IPS DF 6.9 (cell line): ENCODE results near the gene TRDN.

Experiments used
- DNase-seq: peaks from one replicate; pipeline ENCODE4 v3.0.0-alpha.2; 2013; ENCODE audit warnings: low read depth, low spot score
- H3K27ac ChIP-seq: one replicate; pipeline ENCODE4 v1.5.1; 2013; ENCODE audit warnings: low read length, control low read depth
- H3K27me3 ChIP-seq: 2 replicates; pipeline ENCODE4 v1.6.1; 2013; ENCODE audit warnings: mild to moderate bottlenecking, low read length; ENCODE audit not compliant: control insufficient read depth, insufficient read depth
- H3K36me3 ChIP-seq: 2 replicates; pipeline ENCODE4 v1.6.1; 2013; ENCODE audit warnings: low read length; ENCODE audit not compliant: control insufficient read depth, insufficient read depth
- H3K4me1 ChIP-seq: 2 replicates; pipeline ENCODE4 v1.6.1; 2013; ENCODE audit warnings: low read length; ENCODE audit not compliant: control insufficient read depth, insufficient read depth
- H3K4me3 ChIP-seq: 2 replicates; pipeline ENCODE4 v1.5.1; 2013; ENCODE audit warnings: mild to moderate bottlenecking, low read length
- H3K9me3 ChIP-seq: 2 replicates; pipeline ENCODE4 v1.6.1; 2013; ENCODE audit warnings: low read length, inconsistent platforms; ENCODE audit not compliant: control insufficient read depth, insufficient read depth
- WGBS: extraction: QIAGEN DNeasy Blood & Tissue Kit; methylation state at CpG from one replicate; pipeline ENCODE4 v1.1.7; 2013; ENCODE audit warnings: mixed read lengths, missing lambda C conversion rate; ENCODE audit not compliant: insufficient read length, insufficient coverage; 5-methylcytosine and 5-hydroxymethylcytosine counted together

TRDN gene

DNA sequence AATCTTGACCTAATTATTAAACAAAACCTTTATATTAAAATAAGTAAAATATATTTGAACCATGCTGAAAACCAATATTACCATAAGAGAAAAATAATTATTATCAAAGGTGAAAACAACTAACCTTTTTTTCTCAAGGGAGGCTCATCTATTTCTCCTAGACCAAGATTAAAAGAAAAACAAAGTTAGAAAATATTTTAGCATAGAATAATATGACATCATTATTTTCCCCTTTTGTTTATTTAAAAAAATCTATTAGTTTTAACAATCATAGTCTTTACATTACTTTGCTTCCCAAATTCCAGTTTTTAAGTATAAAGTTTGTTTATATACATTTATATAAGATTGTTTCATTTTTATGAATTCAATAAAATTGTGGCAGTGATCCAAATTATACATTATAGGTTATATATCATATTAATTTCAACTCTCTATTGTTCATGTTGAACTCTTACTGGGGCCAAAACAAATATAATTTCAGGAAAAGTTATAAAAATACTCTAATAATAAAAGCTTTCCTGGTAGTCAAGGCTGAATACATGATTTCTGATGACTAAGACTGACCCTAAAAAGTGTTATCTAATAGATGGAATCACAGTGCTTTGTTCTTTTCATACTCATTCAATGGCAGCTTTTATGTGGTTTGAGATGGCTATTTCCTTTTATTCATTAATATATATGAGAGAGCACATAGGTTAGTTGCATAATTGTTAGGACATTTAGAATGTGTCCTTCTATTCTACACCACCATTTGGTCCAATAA lies 89.4 kb downstream of the TRDN start:
- no peak overlapping the region for H3K27ac ChIP-seq
- no peaks in the 10 kb centered on the region for H3K9me3 ChIP-seq
- no peak overlapping the region for H3K4me3 ChIP-seq
- H3K27me3 ChIP-seq = no peaks in the 10 kb centered on the region
- no peaks in the 10 kb centered on the region for H3K4me1 ChIP-seq
- DNase-seq = no peak
- peaks cover 7% of the 10 kb centered on the region; the same call in 1 of the 2 replicates for H3K36me3 ChIP-seq

DNA sequence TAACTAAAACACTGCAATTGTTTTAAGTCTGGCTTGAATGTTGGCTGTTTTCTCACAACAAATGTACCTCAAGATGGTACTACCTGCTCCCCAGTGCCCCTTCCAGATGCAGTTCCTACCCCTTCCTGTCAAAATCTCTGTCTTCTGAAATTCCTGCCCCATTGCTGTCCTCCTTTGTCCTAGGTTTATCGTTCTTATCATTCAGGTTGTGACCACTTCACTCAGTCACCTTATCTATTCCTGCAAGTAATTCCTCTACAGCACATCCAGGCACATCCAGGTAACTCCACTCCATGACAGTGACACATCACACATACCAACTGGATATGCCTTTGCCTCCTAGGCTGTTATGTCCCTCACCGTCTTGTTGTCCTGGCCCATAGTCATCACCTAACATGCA lies 90.2 kb downstream of the TRDN start:
- Histone ChIP-seq H3K27me3 (no peaks in the 10 kb centered on the region), H3K4me1 (no peaks in the 10 kb centered on the region), H3K9me3 (no peaks in the 10 kb centered on the region), H3K4me3 (no peak overlapping the region), H3K36me3 (peaks cover 7% of the 10 kb centered on the region; the same call in 1 of the 2 replicates), H3K27ac (no peak overlapping the region)
- DNase-seq = no peak
- WGBS = no CpG with 5 or more reads among the region's 2 CpGs

DNA sequence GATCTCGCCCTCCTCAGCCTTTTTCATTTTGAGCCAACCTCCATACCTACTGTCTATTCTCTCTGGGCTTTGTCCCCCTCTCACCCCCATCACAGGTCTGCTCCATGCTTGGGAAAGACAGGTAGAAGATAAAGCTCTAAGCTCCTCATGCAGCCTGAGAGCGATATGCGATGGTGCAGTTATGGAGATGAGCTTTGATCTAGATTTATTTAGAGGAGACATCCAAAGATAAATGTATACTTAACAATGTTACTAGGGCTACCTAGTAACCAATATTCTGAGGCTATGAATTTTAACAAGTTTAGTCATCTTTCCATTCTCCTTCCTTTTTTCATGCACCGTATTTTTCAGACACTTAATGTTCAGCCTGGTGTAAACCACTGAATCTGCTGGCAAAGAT lies 95.3 kb downstream of the TRDN start:
- no peak overlapping the region for H3K27ac ChIP-seq
- no peak overlapping the region for H3K4me3 ChIP-seq
- peaks cover 6% of the 10 kb centered on the region; the same call in 1 of the 2 replicates for H3K36me3 ChIP-seq
- WGBS = no CpG with 5 or more reads among the region's 4 CpGs
- no peak for DNase-seq
- H3K27me3 ChIP-seq = no peaks in the 10 kb centered on the region
- no peaks in the 10 kb centered on the region for H3K4me1 ChIP-seq
- no peaks in the 10 kb centered on the region for H3K9me3 ChIP-seq

DNA sequence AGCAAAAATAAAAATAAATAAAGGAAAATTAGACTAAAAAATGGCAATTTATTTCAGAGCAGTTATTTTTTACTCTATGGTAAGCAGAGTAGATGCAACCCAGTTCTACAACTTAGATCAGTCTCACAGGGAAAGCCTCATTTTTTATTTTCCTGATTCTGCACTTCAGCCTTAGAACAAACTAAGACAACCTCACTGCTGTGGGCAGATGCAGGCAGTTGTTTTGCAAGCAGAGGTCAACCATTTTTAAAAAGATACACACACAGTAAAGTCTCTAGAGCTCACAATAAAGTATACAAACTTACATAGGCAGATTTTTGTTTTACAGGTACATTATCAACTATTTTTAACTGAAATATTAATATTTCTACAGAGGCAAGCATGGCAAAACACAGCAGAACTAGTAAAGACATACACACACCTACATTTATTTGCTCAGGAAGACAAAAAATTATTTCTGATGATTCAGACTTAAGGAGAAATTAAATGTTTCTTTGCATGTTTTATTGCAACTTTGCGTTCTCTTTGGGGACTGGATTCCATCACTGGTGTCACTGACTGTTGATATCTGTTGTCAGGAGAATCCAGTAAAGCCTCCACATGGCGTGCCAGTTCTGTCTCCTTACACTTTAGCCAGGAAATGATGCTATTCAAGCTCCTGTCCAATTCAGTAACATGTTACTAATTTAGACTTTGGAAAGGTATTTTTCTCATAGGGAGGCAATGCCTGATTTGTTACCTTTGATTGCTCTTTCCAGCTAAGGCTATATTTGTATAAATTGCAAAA lies 102.7 kb downstream of the TRDN start:
- Histone ChIP-seq H3K27me3 (no peaks in the 10 kb centered on the region), H3K4me3 (no peak overlapping the region), H3K36me3 (peaks cover 2% of the 10 kb centered on the region; the same call in 1 of the 2 replicates), H3K27ac (no peak overlapping the region), H3K4me1 (no peaks in the 10 kb centered on the region), H3K9me3 (no peaks in the 10 kb centered on the region)
- no peak for DNase-seq
- no CpG with 5 or more reads among the region's 2 CpGs for WGBS

DNA sequence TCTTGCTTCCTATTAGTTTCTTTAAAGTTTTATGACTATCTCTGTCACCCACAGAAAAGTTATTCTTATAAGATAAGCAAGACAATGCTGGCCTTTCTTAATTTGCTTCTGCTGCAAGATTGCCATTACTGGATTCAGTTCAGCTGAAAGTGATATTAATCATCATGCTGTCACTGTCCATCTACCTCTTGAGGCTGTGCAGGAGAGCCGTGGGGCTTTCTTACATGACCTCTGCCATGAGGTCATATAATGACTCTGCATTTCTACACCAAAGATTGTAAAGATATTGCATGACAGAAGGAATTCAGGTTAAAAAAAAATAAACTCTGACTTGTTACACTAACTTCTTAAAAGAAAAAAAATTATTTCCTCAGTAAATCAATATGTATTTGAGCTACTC lies 106.9 kb downstream of the TRDN start:
- no peaks in the 10 kb centered on the region for H3K27me3 ChIP-seq
- no peak overlapping the region for H3K27ac ChIP-seq
- no CpG with 5 or more reads among the region's 1 CpG for WGBS
- no peak for DNase-seq
- H3K9me3 ChIP-seq = no peaks in the 10 kb centered on the region
- H3K4me1 ChIP-seq = no peaks in the 10 kb centered on the region
- H3K36me3 ChIP-seq = peaks cover 2% of the 10 kb centered on the region; the same call in 1 of the 2 replicates
- no peak overlapping the region for H3K4me3 ChIP-seq

DNA sequence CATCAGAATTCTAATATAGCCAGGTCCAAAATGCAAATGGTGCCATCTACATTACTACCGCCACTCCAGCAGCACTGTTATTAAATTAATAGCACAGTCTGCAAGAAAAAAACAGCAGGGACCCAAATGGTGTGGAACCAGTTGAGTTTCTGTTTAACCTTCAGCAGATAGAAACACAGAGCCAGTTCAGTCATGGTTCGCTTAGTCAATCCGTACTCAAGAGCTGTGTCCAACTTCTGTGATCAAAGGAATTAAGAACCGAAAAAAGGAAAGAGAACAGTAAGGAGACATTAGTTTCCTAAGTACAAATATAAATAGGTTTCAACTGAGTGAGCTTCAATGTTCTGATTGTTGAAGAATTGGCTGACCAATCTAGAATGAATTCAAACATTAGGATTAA lies 107.7 kb downstream of the TRDN start:
- no peak for DNase-seq
- Histone ChIP-seq H3K4me1 (no peaks in the 10 kb centered on the region), H3K4me3 (no peak overlapping the region), H3K27me3 (no peaks in the 10 kb centered on the region), H3K27ac (no peak overlapping the region), H3K9me3 (no peaks in the 10 kb centered on the region), H3K36me3 (peaks cover 2% of the 10 kb centered on the region; the same call in 1 of the 2 replicates)
- no CpG with 5 or more reads among the region's 4 CpGs for WGBS

DNA sequence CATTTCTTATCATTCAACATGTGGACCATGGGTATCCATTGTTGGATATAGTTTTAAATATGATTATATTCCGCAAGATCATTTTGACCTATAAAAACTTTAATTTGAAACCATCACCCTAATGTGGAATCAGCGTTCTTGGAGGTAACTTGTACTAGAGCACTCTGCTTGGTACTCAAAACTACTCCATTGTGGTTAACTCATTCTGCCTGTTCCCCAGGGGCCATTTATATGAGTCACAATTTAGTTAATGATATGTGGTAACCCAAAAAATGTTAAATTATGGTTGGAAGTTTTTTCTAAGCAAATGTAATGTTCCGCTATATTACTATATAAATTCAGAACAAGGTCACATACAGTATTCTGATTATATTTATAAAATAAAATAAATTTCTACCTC lies 109.3 kb downstream of the TRDN start:
- H3K27me3 ChIP-seq = no peaks in the 10 kb centered on the region
- peaks cover 2% of the 10 kb centered on the region; the same call in 1 of the 2 replicates for H3K36me3 ChIP-seq
- no CpG with 5 or more reads among the region's 3 CpGs for WGBS
- H3K4me3 ChIP-seq = no peak overlapping the region
- no peak overlapping the region for H3K27ac ChIP-seq
- H3K4me1 ChIP-seq = no peaks in the 10 kb centered on the region
- no peaks in the 10 kb centered on the region for H3K9me3 ChIP-seq
- no peak for DNase-seq

DNA sequence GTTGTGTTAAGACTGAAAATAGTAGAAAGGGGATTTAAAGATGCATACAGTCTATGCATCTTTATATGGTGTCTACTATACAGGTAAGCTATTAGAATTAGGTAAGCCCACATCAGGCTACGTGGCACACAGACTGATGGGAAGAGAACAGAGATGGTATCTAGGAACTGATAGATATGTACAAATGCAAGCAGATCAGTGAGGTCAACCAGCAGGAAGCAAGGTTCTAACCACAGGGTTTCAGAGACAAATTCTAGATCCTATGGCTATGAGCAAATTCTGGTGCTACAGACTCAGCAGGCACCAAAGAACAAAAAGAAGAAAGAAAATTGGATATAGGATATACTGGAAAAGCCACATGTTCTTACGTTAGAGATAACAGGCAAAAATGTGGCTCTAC lies 110.6 kb downstream of the TRDN start:
- Histone ChIP-seq H3K27me3 (no peaks in the 10 kb centered on the region), H3K4me3 (no peak overlapping the region), H3K9me3 (no peaks in the 10 kb centered on the region), H3K4me1 (no peaks in the 10 kb centered on the region), H3K36me3 (peaks cover 2% of the 10 kb centered on the region; the same call in 1 of the 2 replicates), H3K27ac (no peak overlapping the region)
- no CpG with 5 or more reads among the region's 2 CpGs for WGBS
- DNase-seq = no peak

DNA sequence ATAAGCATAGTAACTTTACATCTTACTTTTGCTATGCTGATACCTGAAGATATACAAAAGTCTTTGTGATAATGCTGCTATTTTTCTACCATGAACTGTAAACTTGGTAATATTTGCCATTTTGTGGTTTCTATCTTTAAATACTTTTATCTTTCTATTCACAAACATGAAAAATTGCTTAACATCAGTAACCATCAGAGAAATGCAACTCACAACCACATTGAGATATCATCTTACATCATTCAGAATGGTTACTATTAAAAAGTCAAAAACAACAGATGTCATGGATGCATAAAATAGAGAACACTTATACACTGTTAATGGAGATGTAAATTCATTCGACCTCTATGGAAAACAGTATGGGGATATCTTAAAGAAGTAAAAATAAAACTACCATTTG lies 112.0 kb downstream of the TRDN start:
- no peak overlapping the region for H3K27ac ChIP-seq
- no peak for DNase-seq
- no peaks in the 10 kb centered on the region for H3K27me3 ChIP-seq
- H3K9me3 ChIP-seq = no peaks in the 10 kb centered on the region
- no peaks in the 10 kb centered on the region for H3K4me1 ChIP-seq
- H3K4me3 ChIP-seq = no peak overlapping the region
- WGBS = no CpG with 5 or more reads among the region's 1 CpG
- H3K36me3 ChIP-seq = peaks cover under 1% of the 10 kb centered on the region; the same call in 1 of the 2 replicates

DNA sequence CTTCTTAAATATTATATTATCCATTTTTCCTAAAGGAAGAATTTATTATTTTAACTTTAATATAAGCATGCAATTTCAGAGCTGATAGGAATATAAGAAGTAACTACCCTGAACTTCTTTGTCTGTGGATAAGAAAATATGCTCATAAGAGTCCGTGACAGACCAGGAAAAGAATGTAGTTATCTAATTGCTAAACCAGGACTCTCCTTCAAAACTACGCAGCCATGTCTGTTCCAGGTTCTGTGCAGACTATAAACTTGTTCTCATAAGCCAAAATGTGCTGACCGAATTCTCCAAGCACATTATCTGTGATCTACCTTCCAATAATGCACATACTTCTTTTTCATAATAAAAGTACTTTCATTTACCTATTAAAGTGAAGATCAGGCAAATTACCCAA lies 116.5 kb downstream of the TRDN start:
- Histone ChIP-seq H3K27me3 (no peaks in the 10 kb centered on the region), H3K4me1 (peaks cover 2% of the 10 kb centered on the region; the same call in 1 of the 2 replicates), H3K36me3 (no peaks in the 10 kb centered on the region), H3K27ac (no peak overlapping the region), H3K4me3 (no peak overlapping the region), H3K9me3 (no peaks in the 10 kb centered on the region)
- DNase-seq = no peak
- no CpG with 5 or more reads among the region's 3 CpGs for WGBS
